ENCODE data around the gene TMEM40. TPM values are rescaled to one million over a fixed set of nuclear protein-coding genes. Genes with fewer than 3 reads are reported as not detected.

TMEM40 gene
- not detected for total RNA-seq

GRCh38 chr3:12759097-12759679, at the start of gene TMEM40:
TSS of gene TMEM40 (minus strand) at chr3:12759259. CDS start at chr3:12749832, 9,427 bp downstream.

GRCh38 chr3:12796171-12797123, 37.4 kb upstream of the TMEM40 start, which contains the start of gene CAND2:
TSS of gene CAND2 (plus strand) at chr3:12796680. CDS start at chr3:12796721, 41 bp downstream.

Other genes with a start within 250 kb of the TMEM40 start
- gene MKRN2OS, start 213.8 kb downstream of the TMEM40 start, total RNA-seq = not detected
- gene MKRN2, start 202.2 kb downstream of the TMEM40 start, total RNA-seq = 10 to 100 TPM; 23.1 to 23.2 TPM
- 10 to 100 TPM; 76.6 to 80.7 TPM for gene RAF1, start 95.1 kb downstream of the TMEM40 start, total RNA-seq
- under 1 TPM; 0.33 to 0.39 TPM for gene CAND2, start 37.4 kb upstream of the TMEM40 start, total RNA-seq
- gene RPL32, start 82.3 kb upstream of the TMEM40 start, total RNA-seq = 1,000 to 10,000 TPM; 2,538 to 2,600 TPM

Measured in activated naive CD4-positive, alpha-beta T cell treated with anti-CD3 and anti-CD28 coated beads, Interleukin-2, amount 10 ng/mL, durations not matched to agents 5 hours and 36 hours (primary cell).